Medulla oblongata (tissue), 1 donor: Measurements from ENCODE around the gene MSMP.

Experiments used
- DNase-seq: peaks from one replicate; pipeline ENCODE4 v3.0.0-alpha.2; 2015; ENCODE audit errors: extremely low spot score

MSMP gene

DNA sequence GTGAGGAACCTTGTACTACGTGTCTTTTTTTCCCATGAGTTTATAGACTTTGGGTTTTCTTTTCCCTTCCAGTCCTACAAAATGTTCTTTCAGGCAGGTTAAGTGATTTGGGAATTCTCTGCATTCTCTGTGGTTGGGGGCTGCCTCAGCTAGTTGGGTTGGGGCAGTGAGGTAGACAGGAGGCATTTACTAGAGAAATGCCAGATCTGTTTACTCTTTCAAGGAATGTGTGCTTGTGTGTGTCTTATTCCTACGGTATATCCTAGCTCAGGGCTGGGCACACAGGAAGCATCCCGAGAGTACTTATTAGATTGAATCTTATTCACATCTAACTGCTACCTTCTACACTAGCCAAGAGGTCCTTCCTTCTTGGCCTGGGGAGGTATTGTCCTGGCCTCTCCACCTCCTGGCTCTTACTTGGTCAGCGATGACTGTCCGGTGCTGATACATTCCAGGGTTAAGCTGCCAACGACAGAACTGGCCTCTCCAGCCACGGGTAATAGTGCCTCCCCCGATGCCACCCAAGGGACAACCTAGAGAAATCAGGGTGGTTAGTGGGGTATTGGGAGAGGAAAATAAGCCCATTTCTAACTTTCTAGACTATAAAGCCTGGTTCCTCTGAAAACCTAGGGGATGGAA is 10.1 kb downstream of the MSMP start:
- DNase-seq, result no peak

DNA sequence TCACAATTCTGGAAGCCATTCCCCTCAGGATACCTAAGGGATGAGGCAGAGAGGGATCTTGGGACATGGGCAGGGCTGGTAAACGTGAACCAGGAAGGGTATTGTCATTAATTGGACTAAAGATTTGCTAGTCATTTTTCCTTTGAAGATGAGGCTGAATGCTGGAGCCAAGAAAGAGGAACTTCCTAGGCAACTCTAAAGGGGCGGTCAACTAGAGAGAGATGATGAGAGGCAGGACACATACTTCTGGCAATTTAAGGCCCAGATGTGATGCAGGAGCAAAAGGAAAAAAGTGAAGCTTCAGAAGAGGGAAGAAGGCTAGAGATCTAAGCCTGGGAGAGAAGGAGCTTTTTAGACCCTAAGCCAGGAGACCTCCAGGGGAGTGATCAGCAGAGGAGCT is 10.6 kb downstream of the MSMP start:
- DNase-seq, result no peak

DNA sequence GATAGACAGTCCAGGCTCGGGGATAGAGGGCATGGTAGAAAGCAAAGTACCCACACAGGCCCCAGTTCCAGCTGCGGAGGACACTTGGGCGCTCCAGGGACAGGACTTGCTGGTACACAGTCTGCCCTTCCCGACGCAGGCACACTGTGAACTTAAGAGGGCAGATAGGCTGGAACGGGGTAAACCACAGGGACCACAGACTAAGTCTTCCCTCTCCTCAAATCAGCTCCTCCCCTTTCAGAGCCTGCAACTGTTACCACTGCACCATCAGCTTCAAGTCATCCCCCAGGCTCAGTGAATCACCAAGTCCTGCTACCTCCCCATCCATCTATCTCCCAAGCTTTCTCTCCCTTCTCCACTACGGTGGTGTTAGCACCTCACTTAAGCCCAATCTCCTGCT is 12.3 kb downstream of the MSMP start:
- no peak for DNase-seq

DNA sequence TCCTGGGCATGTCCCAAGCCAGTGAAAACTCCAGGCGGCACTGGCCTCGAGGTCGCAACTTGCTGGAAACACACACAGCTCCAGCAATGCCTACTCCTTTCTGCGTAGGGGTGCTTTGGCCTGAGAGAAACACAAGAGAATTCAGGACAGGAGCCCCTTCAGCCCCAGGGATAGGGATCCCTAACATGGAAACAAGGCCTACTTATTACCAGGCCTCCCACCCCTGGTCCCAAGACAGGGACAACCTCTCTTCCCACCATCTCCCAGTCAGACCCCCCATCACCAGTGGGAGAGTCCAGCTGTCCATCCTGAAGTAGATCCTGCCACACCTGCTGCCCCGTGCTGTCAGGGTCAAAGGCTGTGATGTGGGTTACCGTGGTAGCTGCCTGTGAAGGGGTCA is 13.8 kb downstream of the MSMP start:
- DNase-seq, result no peak

DNA sequence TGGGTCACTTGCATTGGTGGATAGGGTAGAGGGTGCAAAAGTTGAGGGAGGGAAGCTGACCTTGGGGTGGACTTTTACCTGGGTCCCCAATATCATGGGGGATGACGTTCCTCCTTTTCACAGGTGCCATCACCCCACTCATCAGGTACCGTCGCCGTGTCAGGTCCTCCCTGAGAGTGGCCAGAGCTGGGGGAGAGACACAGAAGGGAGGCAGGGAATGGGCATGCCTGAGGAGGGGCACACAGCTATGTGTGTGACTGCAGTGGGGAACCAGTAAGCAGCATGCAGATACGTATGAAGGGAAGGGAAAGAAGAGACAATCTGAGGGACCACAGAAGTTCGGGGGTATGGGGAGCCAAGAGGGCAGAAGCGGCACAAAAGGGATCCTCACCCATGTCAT is 15.2 kb downstream of the MSMP start:
- DNase-seq, result no peak

DNA sequence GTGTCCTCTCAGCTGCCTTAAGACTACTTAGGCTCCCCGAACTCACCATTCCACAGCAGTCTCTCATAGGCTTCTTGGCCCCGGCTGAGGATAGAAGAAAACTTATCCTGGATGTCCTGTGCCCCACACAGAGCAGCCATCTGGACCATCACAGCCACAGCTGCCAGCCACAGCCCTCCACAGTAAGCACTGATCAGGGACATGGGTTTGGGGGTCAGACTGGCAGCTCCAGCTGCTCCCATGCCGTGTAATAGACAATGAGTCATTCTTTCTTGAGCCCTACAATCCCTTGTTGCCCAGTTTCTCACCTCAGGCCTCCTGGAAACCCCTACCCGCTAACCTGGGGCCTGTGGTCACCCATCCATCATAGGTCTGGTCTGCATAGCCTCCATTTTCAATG is 15.9 kb downstream of the MSMP start:
- DNase-seq, result no peak

DNA sequence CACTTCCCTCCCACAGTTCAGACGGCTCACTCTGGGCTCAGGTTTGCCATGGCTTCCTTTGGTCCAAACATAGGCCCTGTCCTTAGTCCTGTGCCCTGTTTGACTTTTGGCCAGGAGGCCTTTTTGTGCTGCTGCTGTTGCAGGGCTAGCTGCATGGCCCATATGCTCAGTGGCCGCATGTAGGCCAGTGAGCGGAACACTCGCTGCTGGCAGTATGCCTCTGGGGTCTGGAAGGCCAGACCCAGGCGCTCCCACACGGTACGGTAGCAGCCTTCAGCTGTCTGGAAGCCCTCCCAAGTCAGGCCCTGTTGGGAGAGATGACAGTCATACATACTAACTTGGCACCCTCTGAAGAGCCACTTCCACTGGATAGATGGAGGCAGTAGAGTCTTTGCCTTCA is 16.9 kb downstream of the MSMP start:
- no peak for DNase-seq

DNA sequence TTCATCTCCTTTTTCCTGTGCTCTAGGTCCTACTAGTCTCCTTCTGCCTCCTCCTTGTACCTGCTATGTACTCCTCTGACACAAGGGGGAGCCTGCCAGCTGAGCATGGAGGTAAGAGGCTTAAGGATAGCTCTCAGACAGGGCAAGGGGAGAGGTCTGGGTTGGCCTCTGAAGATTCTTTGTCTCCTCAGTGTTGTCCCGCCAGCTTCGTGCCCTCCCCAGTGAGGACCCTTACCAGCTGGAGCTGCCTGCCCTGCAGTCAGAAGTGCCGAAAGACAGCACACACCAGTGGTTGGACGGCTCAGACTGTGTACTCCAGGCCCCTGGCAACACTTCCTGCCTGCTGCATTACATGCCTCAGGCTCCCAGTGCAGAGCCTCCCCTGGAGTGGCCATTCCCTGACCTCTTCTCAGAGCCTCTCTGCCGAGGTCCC is 17.9 kb downstream of the MSMP start:
- no peak for DNase-seq

DNA sequence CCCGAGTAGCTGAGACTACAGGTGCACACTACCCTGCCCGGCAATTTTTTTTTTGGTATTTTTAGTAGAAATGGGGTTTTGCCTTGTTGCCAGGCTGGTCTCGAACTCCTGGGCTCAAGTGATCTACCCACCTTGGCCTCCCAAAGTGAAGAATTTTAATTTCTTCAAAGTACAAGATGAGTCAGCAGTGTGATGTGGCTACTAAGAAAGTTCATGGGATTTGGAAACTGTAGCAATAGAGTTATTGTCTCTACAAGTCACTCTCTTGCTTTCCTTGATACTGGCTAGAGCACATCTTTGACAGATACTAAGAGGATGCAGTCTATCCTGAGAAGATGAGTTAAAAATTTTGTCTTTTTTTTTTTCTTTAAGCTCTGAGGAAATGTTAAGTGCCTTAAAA is 20.0 kb downstream of the MSMP start:
- no peak for DNase-seq

DNA sequence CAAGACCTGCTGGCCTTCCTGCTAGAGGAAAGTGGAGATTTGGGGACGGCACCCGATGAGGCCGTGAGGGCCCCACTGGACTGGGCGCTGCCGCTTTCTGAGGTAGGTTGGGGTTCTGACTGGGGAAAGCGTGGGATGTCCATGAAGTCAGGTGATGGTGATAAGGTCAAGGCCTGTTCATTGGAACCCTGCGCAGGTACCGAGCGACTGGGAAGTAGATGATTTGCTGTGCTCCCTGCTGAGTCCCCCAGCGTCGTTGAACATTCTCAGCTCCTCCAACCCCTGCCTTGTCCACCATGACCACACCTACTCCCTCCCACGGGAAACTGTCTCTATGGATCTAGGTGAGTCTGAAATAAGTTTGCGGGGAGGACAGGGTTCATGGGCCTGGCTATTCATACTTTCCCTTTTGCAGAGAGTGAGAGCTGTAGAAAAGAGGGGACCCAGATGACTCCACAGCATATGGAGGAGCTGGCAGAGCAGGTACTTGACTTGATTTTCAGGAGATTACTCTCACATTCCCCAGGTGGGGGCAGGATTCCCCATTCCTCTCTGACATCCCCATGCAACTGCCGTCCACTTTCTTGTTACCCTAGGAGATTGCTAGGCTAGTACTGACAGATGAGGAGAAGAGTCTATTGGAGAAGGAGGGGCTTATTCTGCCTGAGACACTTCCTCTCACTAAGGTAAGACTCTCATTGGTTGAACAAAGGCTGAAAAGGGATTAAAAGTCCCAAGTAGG is 21.1 kb downstream of the MSMP start:
- DNase-seq, result no peak

DNA sequence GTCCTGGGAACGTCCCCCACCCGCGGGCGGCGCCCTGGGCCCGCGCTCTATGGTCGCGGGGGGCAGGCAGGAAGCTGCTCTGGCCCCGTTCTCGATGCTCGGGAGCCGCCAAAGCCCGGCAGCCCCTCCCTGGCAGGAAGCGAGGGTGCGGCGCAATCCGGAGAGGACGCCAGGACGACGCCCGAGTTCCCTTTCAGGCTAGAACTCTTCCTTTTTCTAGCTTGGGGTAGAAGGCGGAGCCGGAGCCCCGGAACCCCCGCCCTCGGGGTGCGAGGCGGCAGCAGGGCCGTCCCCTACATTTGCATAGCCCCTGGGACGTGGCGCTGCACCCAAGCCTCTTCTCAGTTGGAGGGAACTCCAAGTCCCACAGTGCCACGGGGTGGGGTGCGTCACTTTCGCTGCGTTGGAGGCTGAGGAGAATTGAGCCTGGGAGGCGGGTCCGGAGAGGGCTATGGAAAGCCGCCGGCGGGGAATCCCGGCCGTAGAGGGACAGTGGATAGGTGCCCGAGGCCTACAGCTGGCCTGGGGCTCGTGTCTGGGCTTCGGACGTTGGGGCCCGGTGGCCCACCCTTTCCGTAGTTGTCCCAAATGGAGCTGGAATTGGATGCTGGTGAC is 21.8 kb downstream of the MSMP start, which contains the start of the genes CREB3 and TLN1:
Gene CREB3, plus strand, starts transcription at position 482 of the 615 bp plus-strand sequence. Its CDS starts 107 bp downstream, at position 589.
Gene TLN1, minus strand, starts transcription at position 11 of the 615 bp plus-strand sequence. CDS start 6,501 bp downstream, outside the sequence.
- peak; percentile 99 for DNase-seq

DNA sequence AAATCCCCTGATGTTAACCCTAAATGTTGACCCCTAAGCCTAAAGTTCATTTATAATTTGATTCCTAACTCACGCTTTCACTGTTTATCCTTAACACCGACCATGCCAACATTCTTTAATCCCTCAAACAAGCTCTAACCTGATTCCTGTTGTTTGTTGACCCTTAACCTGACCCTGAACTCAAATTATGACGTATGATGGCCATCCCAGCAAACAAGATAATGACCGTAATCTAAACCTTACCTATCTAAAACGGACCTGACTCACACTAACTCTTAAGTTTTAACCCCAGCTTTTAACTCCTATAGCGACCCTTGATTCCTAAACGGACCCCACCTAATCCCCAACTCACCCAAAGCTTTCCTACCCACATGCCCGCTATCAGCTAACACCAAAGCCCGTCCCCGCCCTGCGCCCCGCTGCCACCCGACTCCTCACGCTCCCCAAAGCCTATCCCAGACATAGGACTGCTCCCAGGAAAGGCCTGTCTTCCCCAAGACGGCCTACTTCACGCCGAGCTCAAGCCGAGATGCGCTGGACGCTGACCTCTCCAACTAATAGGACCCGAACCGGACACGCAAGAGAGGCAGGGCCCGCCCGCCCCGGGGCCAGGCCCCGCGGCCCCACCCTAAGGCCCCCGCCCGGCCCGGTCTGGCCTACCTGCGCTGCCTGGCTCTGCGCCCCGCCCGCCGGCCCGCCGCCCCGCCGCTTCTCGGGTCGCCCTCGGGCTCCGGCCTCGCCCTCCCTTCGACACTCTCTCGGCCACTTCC is 22.5 kb downstream of the MSMP start:
- DNase-seq, result no peak

DNA sequence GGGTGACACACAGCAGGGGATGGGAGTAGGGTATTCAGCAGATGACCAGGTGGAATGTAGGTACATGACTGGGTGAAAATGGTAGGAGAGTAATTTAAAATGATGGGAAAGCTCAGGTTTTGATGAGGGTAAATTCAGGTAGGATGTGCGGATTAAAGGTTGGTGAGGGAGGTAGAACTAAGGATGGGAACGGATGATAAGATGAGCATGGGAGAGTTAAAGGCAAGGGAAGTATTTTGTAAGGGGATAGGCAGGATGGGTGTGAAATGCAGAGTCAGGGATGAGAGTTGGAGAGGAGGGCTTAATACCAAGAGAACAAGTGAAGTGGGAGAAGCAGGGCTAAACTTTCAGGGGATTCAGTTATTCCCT is 23.6 kb downstream of the MSMP start:
- DNase-seq, result no peak

DNA sequence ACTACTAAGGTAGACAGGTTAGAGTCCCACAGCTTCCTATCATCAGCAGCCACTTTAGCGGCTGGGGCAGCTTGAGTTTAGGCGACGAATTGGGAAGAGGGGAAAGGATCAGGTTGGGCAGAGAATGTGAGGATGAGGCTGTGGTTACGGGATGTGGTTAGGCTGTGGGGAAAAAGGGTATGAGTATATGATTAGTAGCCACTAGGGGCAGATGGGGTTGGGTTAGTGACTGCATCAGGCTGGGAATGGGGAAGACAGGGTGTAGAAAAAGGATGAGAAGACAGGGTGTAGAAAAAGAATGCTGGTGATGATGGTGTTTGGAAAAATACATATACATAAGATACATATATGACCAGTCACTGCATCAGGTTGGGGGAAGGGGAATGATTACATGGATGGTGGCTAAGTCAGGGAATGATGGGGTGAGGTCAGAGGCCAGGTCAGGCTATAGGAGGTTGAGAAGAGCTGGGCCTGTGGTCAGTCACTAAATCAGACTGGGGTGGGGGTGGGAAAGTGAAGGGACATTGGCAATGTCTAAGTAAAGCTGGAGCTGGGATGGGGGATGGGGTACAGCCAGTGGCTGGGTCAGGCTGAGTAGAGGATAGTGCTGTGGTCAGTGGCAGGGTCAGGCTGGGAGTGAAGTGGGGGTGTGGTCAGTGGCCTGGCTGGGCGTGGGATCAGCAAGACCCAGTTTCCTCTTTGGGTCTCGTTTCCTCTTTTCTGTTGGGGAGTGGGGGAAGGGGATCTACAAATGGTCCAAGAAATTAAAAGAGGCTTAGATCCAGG is 24.2 kb downstream of the MSMP start:
- peak; percentile 68 for DNase-seq

DNA sequence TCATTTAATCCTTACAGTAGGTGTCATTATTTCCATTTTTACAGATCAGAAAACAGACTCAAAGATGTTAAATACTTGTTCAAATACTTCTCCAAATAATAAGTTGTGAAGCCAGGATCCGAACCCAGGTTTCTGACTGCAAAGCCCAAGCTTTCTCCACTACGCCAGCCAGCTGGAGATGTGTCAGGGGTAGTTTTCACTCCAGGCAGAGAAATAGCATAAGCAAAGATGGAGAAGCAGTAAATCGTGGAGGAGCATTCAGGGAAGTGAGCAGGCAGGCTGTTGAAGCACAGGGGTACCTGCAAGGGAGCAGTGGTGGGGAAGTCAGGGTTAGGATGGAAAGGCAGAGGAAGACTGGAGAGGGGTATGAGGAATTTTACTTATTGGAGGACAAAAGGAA is 25.0 kb downstream of the MSMP start:
- DNase-seq, result no peak

DNA sequence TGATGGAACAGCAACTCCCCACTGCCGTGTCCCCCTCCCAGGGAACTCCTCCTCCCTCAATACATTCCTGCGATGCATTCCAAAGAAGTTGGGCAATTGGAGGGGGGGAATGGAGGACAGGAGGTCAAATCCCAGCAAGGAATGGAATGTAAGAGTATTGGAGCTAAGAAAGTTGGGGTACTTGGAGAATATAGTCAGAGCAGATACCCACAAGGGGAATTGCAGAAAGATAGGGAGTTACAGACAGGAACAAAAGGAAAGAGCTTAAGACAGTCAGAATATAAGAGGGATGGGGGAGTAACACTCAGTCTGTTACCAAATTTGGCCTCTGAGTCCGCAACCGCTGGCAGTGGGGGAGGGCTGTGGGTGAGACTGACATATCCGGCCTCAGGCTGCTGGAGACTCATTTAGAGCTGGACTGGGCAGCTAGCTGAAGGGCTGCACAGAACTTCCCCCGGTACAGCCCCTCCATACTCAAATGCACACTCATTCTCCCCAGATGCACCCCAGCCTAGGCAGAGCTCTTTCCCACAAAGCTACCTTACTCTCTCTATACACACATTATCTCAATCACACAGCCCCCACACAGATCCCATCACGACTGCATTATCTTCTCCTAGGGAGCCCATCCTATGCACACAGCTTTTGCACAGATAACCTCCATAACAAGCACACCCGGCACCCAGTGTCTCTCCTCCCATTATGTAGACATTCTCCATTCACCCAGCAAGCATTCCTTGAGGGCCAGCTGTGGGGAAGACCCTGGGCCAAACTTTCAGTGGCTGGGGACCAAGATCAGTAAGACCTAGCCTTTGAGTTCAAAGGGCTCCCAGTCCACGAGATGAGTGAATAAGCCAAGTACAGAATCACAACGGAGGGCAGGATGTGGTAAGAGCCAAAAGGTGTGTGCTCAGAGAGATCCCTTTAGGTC is 25.8 kb downstream of the MSMP start:
- DNase-seq, result peak; percentile 67

DNA sequence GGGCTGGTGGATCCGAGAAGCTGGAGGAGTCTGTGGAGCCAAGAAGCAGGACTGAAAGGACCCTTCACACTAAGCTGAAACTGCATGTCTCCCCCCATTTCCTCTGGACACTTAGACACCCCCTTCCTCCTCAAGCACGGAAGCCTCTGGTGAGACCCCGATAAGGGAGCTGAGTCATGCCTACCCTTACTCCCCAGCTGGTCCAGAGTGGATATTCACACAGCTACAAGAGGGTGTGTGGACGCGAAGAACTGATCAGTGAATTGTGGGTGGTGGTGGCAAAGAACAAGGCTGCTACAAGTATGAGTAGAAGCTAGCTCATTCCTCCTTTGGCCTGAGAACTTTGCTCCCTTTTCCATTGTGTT is 26.4 kb downstream of the MSMP start:
- DNase-seq, result no peak

DNA sequence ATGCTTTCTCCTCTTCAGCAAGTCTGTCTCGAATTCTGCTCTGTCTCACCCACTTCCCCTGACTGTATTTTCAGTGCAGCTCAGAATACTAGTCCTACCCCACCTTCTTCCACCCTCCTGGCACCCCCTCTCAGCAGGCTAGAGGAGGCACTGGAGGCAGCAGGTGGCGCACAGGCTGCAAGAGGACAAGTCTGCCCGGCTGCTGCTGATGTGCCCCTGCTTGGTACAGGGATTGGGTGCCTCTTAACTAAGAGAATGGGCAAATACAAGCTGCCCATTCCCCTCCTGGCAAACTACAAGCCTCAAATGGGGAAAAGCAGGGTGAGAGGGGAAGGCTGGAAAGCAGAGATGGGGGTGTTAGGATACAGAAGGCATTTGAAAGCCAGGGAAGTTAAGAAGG is 27.1 kb downstream of the MSMP start:
- DNase-seq, result peak; percentile 48

DNA sequence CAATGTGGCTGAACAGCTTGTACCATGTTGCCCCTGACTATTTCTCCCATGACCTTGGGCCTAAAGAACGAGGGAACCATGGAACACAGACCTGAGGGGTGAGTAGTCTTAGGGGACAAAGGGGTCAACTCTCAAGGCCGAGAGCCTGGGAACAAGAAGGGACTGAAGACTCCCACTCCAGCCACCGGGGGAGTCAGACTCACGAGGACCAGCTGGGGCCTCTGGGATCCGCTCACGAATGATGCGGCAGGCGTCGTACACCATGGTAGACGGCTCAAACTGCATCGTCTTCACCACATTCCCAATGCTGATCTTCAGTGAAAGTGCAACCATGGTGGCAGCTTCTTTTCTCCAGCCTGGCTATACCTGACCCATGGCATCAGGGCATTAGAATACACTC is 28.7 kb downstream of the MSMP start:
- no peak for DNase-seq

DNA sequence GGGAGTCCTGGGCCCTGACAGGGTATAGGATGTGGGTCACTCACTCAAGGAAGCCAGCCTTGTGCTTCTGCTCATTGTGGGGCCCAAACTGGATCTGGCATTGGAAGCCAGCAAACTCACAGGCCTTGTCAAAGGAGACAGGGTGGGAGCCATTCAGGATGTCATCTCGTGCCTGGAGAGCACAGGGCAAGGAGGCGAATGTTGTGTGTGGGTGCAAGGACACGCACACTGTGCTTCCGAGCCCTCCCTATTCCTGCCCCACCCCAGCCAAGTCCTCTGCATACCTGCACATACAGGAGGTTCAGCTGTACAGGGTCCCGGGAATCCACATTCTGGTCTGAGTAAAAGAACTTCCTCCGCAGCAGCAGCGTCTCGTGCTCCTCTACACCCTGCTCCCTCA is 30.2 kb downstream of the MSMP start:
- no peak for DNase-seq
